CD4-positive, alpha-beta T cell treated with Interleukin-15 for 4 hours (primary cell): ENCODE results near the gene ATMIN.

ENCODE experiments used
- DNase-seq: peaks from one replicate; pipeline ENCODE4 v3.0.0-alpha.2; 2020; ENCODE audit warnings: low spot score

ATMIN gene

GRCh38 chr16:81070979-81071378 is 35.3 kb downstream of the ATMIN start:
- no peak for DNase-seq

- DNase-seq, result no peak
Observed at GRCh38 chr16:81071805-81072204, 36.2 kb downstream of the ATMIN start.

GRCh38 chr16:81073560-81074330 is 38.1 kb downstream of the ATMIN start:
- DNase-seq, result no peak

GRCh38 chr16:81076566-81077075 is 41.0 kb downstream of the ATMIN start:
- peak; percentile 94 for DNase-seq

- peak; percentile 95 for DNase-seq
Observed at GRCh38 chr16:81077076-81077940, 41.7 kb downstream of the ATMIN start, which contains the start of gene C16orf46. C16orf46 (minus strand) TSS chr16:81077238; CDS start chr16:81063955, 13,283 bp downstream.

- no peak for DNase-seq
Observed at GRCh38 chr16:81080233-81080632, 44.6 kb downstream of the ATMIN start.

GRCh38 chr16:81081014-81081413 is 45.4 kb downstream of the ATMIN start:
- DNase-seq, result no peak

GRCh38 chr16:81088836-81089235 is 53.2 kb downstream of the ATMIN start:
- no peak for DNase-seq

- DNase-seq, result no peak
Observed at GRCh38 chr16:81094771-81095251, 59.2 kb downstream of the ATMIN start.

GRCh38 chr16:81095653-81095952 is 60.0 kb downstream of the ATMIN start:
- no peak for DNase-seq

- DNase-seq, result peak; percentile 97
Observed at GRCh38 chr16:81095953-81096714, 60.5 kb downstream of the ATMIN start, which contains the start of gene GCSH. GCSH (minus strand) TSS chr16:81096395; CDS start chr16:81096278, 117 bp downstream.

- DNase-seq, result no peak
Observed at GRCh38 chr16:81096715-81097208, 61.1 kb downstream of the ATMIN start.
